Heart left ventricle (tissue), 13 donors: ENCODE results near the gene MYD88.

ENCODE experiments used
- POLR2A ChIP-seq, 2 donors: fragments of 450-650 bp; IDR thresholded peaks; one replicate each; pipeline ENCODE4 v1.6.1; 2017; ENCODE audit warnings: antibody characterized with exemption in 2 of 2, mild to moderate bottlenecking in 2 of 2, moderate library complexity in 2 of 2
- TF ChIP-seq, protein P1 (sequence below), 12 donors: fragments of 200-600 bp; sonication (generic) in 4 of 12; IDR thresholded peaks; one replicate each; pipeline versions ENCODE4 v1.5.0 to v1.8.0; 2018 to 2022; ENCODE audit warnings: antibody characterized with exemption in 12 of 12, mild to moderate bottlenecking in 5 of 12
- donor health status: ischemic (EF 13 %, LVEDD 7.1; RV severe dilation, severe dysfunction).
- donor health status: DM: no; HTN: yes; CAD: no.
- donor health status: DM: no; HTN: no; CAD: no.
- donor health status: ischemic (EF 25% LVEDD 6.9; RV normal size, moderate dysfunction).
- donor health status: ischemic (EF 25% LVEDD 5.7; RV mildly dilated, moderate dysfunction).
- donor health status: ischemic (EF 35%, LVEDD 5.7; RV mildly dilated, moderate dysfunction).
- donor health status: nonischemic (EF 11% LVEDD 7.7; RV severe dilation, severe dysfunction).
- donor health status: DM: yes; HTN: yes; CAD: no.
- donor health status: PGD.
- donor health status: ischemic (EF 29% LVEDD 5.4; RV normal size, mild dysfunction).
- donor health status: nonischemic (EF 23%, LVEDD 6.1; RV moderate dilation, normal function).

DNA sequence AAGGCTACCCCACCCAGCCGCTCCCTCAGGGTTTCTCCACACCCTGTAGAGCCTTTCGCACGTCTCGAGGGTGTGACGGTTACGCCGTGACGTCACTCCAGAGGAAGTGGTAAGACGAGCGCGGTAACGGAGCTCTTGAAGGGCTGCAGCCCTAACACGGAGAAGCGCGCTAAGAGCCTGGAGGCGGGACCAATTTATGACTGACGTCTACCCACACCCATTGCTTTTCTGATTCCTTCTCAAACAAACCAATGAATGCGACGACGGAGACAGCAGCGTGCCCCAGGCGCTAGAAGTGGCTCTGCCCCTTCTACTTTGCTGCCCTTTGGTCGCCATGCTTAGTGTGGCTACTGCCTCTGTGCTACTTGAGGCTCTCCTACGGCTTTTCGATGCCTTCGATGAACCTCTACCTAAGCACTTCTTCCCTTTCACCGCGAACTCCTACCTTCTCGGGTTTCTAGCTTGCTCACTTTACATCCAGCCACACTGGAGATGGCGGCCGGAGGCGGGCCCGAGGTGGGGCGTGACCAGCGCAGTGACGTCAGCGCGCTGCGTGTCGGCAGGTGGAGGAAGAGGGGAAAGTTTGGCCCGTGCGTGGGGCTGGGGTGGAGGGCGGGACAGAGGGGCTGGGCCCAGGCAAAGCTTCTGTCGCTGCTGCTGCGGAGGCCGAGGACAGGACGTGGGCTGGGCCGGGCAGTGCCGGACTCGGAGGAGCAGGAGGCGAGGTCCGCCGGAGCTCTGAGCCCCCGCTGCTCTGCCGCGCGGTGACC, 26.7 kb downstream of the MYD88 start, which contains the start of gene OXSR1:
- TF ChIP-seq, protein P1, sequence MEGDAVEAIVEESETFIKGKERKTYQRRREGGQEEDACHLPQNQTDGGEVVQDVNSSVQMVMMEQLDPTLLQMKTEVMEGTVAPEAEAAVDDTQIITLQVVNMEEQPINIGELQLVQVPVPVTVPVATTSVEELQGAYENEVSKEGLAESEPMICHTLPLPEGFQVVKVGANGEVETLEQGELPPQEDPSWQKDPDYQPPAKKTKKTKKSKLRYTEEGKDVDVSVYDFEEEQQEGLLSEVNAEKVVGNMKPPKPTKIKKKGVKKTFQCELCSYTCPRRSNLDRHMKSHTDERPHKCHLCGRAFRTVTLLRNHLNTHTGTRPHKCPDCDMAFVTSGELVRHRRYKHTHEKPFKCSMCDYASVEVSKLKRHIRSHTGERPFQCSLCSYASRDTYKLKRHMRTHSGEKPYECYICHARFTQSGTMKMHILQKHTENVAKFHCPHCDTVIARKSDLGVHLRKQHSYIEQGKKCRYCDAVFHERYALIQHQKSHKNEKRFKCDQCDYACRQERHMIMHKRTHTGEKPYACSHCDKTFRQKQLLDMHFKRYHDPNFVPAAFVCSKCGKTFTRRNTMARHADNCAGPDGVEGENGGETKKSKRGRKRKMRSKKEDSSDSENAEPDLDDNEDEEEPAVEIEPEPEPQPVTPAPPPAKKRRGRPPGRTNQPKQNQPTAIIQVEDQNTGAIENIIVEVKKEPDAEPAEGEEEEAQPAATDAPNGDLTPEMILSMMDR (IDR thresholded peaks at IDR 0.05) = no peak
- peak; percentile 68 to 82 for TF ChIP-seq POLR2A (IDR thresholded peaks at IDR 0.05)
